Activated T-cell treated with anti-CD3 and anti-CD28 coated beads, Interleukin-2, amount 50 U/mL, for 24 hours (primary cell): ENCODE results near the gene PSMB2.
A peak's percentile ranks its signal among the peaks of the same experiment; 100 is the strongest.

Experiments used
- DNase-seq: peaks from one replicate; pipeline ENCODE4 v3.0.0-alpha.2; 2020
- H3K27ac Mint-ChIP-seq: 2 replicates; pipeline ENCODE4 v1.8.0; 2020; ENCODE audit warnings: mild to moderate bottlenecking, mixed read lengths
- H3K27me3 Mint-ChIP-seq: 2 replicates; pipeline ENCODE4 v1.8.0; 2020; ENCODE audit warnings: mixed read lengths
- H3K36me3 Mint-ChIP-seq: 2 replicates; pipeline ENCODE4 v1.8.0; 2020; ENCODE audit warnings: low read depth, mixed read lengths
- H3K4me1 Mint-ChIP-seq: 2 replicates; pipeline ENCODE4 v1.8.0; 2020; ENCODE audit warnings: low read depth, mixed read lengths
- H3K4me3 Mint-ChIP-seq: 2 replicates; pipeline ENCODE4 v1.8.0; 2020; ENCODE audit warnings: mild to moderate bottlenecking, moderate library complexity, mixed read lengths
- H3K9me3 Mint-ChIP-seq: 2 replicates; pipeline ENCODE4 v1.8.0; 2020; ENCODE audit warnings: mixed read lengths

Gene PSMB2

GRCh38 chr1:35576061-35576765, 65.1 kb downstream of the PSMB2 start:
- no peak for DNase-seq
- peak overlapping the region; percentile 79 for H3K27ac Mint-ChIP-seq
- peaks cover 19% of the 10 kb centered on the region for H3K4me1 Mint-ChIP-seq
- peaks cover 12% of the 10 kb centered on the region for H3K27me3 Mint-ChIP-seq
- H3K36me3 Mint-ChIP-seq, result no peaks in the 10 kb centered on the region
- H3K4me3 Mint-ChIP-seq, result peak overlapping the region; percentile 52
- H3K9me3 Mint-ChIP-seq, result no peaks in the 10 kb centered on the region

DNA sequence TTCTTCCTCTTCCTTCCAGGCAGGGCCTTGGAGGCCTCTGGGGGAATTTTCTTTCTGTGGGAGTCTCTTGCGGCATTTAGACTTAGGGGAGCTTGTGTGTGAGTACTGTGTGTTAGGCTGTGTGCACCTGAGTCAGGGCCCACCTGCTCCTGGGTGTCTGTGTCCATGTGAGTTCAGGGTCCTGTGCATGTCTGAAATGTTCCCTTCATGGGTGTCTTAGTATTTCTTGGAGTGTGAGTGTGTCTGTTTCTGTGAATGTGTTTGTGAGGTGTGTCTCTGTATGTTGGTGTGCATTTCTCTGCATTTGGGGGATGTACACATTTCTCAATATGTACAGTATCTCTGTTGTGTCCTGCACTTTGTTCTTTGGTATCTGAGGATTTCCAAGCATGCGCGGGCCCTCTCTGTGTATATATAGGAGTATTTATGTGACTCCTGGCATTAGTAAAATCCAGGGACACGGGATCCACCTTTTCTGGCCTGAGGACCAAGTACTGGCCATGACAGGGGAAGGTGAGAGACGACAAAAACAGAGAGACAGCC, 65.8 kb downstream of the PSMB2 start:
- H3K4me3 Mint-ChIP-seq, result no peak overlapping the region
- H3K36me3 Mint-ChIP-seq, result no peaks in the 10 kb centered on the region
- peaks cover 20% of the 10 kb centered on the region for H3K4me1 Mint-ChIP-seq
- no peaks in the 10 kb centered on the region for H3K9me3 Mint-ChIP-seq
- DNase-seq, result no peak
- no peak overlapping the region for H3K27ac Mint-ChIP-seq
- peaks cover 12% of the 10 kb centered on the region for H3K27me3 Mint-ChIP-seq

DNA sequence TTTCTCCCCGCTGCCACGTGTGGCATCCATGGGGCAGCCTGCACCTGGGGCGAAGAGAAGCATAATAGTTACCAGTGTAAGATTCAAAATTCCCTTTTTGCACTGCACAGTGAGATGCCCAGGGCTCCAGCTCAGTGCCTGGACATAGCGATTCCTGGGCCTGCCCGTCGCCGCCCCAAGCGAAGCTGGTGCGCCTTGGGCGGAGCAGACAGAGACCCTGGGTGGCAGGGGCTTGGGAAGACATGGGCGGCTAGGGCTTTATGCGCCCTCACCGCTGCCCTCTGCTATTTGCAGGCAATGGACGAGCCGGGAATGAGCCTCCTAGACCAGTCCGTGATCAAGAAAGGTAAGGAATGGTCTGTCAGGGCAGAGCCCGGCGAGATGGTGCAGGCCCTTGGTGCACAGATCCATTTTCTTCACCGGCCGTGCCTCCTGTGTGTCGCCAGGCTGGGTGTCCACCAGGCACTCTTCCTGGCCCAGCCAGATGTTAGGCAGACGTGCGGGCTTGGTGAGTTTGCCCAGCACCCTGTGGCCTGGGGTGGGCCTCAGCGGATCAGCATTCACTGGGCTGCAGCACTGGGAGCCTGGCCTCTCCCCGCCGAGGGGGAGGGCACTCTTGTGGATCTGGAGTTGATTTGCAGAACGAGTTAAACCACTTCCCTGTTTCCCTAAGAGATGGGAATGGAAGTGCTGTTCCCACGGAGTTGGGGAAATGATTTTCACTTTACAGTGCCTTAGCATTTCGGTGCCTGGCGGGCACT, 66.5 kb downstream of the PSMB2 start:
- Mint-ChIP-seq H3K27me3 (peaks cover 12% of the 10 kb centered on the region), H3K4me3 (no peak overlapping the region), H3K9me3 (no peaks in the 10 kb centered on the region), H3K4me1 (peaks cover 22% of the 10 kb centered on the region), H3K36me3 (no peaks in the 10 kb centered on the region), H3K27ac (no peak overlapping the region)
- no peak for DNase-seq

DNA sequence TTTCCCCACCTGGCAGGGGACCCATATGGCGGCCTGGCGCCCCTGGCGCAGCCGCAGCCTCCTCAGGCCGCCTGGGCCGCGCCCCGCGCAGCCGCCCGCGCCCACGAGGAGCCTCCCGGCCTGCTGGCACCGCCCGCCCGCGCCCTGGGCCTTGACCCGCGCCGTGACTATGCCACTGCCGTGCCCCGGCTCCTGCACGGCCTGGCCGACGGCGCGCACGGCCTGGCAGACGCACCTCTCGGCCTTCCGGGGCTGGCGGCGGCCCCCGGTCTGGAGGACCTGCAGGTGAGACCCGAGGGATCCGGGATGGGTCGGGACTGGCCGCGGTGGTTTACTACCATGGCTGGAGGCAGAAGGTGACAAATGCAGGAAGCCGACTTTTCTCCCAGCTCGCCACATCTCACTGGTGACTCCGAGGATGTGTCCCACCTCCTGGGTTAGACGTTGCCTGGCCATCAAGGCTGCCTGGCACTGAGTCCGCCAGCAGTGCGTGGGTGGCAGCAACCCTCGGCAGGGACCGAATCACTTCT, 67.1 kb downstream of the PSMB2 start:
- Mint-ChIP-seq H3K27me3 (peaks cover 12% of the 10 kb centered on the region), H3K27ac (no peak overlapping the region), H3K36me3 (no peaks in the 10 kb centered on the region), H3K9me3 (no peaks in the 10 kb centered on the region), H3K4me3 (no peak overlapping the region), H3K4me1 (peaks cover 26% of the 10 kb centered on the region)
- DNase-seq, result no peak

DNA sequence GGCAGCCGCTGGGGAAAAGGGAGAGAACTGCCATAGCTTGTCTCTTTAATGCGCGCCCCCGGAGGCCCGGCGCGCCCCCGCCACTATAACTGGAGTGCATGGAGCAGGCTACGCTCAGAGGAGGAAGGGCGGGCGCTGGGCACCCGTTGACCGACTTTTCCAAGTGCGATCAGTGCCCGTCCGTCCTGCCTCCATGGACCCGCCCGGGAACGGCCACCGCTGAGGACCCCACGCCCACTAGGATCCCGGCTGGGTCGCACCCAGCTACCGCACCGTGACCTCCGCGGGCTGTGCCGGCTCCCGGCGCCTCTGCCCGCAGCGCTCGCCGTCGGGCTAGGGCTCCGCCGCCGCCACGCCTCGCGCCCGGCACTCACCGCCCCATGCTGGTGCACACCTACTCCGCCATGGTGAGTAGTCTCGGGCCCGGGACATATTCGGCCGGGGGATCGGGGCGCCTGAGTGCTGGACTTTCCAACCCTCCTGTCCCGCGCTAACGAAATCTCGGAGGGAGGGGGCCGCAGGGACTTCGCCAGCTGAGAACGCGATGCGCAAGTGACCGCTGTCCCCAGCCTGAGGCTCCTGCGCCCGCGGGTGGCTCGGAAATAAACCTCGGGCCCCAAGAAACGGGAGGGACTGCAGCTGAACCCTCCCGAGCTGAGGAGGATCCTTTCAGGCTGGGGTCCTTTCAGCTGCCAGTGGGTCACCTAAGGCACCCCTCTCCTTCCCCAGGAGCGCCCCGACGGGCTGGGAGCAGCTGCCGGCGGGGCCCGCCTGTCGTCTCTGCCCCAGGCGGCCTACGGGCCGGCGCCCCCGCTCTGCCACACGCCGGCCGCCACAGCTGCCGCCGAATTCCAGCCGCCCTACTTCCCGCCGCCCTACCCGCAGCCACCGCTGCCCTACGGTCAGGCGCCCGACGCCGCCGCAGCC, 67.9 kb downstream of the PSMB2 start, which contains the start of gene TFAP2E:
Gene TFAP2E (plus strand): TSS at position 117 of the 927 bp plus-strand sequence. CDS start 264 bp downstream, at position 381.
- Mint-ChIP-seq H3K27ac (no peak within 1 kb of the TSS), H3K4me3 (no peak within 1 kb of the TSS), H3K27me3 (peaks cover 12% of the 10 kb centered on the region), H3K36me3 (no peaks in the 10 kb centered on the region), H3K4me1 (peaks cover 29% of the 10 kb centered on the region), H3K9me3 (no peaks in the 10 kb centered on the region)
- peak; percentile 30 for DNase-seq

- Mint-ChIP-seq H3K36me3 (peaks cover 2% of the 10 kb centered on the region), H3K27ac (no peak overlapping the region), H3K27me3 (peaks cover 12% of the 10 kb centered on the region), H3K4me3 (no peak overlapping the region), H3K9me3 (no peaks in the 10 kb centered on the region), H3K4me1 (peaks cover 17% of the 10 kb centered on the region)
- no peak for DNase-seq
Measured at GRCh38 chr1:35572296-35572695, 69.0 kb downstream of the PSMB2 start.

- no peak overlapping the region for H3K27ac Mint-ChIP-seq
- H3K36me3 Mint-ChIP-seq, result peaks cover 11% of the 10 kb centered on the region
- no peak for DNase-seq
- H3K4me3 Mint-ChIP-seq, result no peak overlapping the region
- peaks cover 9% of the 10 kb centered on the region for H3K27me3 Mint-ChIP-seq
- H3K4me1 Mint-ChIP-seq, result peaks cover 12% of the 10 kb centered on the region
- no peaks in the 10 kb centered on the region for H3K9me3 Mint-ChIP-seq
Measured at GRCh38 chr1:35571263-35571662, 70.1 kb downstream of the PSMB2 start.

GRCh38 chr1:35570589-35571137, 70.7 kb downstream of the PSMB2 start:
- Mint-ChIP-seq H3K36me3 (peaks cover 14% of the 10 kb centered on the region), H3K9me3 (no peaks in the 10 kb centered on the region), H3K4me1 (peaks cover 12% of the 10 kb centered on the region), H3K27me3 (peaks cover 5% of the 10 kb centered on the region), H3K27ac (no peak overlapping the region), H3K4me3 (no peak overlapping the region)
- no peak for DNase-seq

GRCh38 chr1:35569936-35570335, 71.4 kb downstream of the PSMB2 start:
- Mint-ChIP-seq H3K9me3 (no peaks in the 10 kb centered on the region), H3K4me1 (peaks cover 12% of the 10 kb centered on the region), H3K27ac (no peak overlapping the region), H3K36me3 (peaks cover 16% of the 10 kb centered on the region), H3K27me3 (no peaks in the 10 kb centered on the region), H3K4me3 (no peak overlapping the region)
- no peak for DNase-seq

DNA sequence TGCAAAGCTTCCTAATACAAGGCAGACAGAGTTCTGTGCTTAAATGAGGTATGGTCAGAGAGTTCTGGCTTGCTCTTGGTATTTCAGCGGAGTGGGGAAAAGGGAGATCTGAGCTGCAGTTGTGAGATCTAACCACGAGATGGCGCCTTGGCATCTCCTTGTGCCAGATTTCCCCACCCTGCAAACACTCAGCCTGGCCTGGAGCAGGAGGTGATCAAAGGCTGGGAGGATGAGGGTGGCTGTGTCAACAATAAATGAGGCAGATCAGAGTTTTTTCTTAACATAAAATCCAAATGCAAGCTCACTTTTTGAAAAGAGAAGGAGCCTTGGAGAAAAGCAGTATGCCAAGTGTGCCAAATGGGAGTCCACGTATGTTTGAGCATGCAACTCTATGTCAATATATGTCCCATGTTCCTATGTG, 72.3 kb downstream of the PSMB2 start:
- Mint-ChIP-seq H3K4me1 (peaks cover 20% of the 10 kb centered on the region), H3K36me3 (peaks cover 26% of the 10 kb centered on the region), H3K9me3 (no peaks in the 10 kb centered on the region), H3K4me3 (no peak overlapping the region), H3K27ac (no peak overlapping the region), H3K27me3 (no peaks in the 10 kb centered on the region)
- peak; percentile 75 for DNase-seq

DNA sequence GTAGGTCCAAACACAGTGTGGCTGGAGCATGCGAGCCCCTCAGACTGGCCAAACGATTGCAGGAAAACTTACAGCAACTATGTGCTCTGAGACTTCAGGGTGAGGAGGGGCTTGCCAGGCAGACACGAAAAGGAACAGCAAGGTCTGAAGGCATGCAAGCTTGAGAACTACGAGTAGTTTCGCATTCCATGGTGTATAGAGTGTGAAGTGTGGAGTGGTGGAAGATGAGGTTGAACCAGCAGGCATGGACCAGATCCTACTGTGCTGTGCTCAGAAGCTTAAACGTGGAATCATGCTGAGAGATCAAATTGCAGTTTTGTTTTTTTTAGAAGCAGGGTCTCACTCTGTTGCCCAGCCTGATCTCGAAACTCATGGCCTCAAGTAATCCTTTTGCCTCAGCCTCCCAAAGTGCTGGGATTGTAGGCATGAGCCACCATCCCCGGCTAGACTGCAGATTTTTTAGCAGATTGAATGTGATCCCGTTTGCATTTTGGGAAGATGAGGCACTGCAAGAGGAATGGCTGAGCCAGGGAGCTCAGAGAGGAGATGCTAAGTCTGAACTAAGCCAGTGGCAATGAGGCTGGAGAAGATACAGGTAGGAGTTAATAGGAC, 73.3 kb downstream of the PSMB2 start:
- no peak overlapping the region for H3K4me3 Mint-ChIP-seq
- peaks cover 34% of the 10 kb centered on the region for H3K36me3 Mint-ChIP-seq
- peaks cover 22% of the 10 kb centered on the region for H3K4me1 Mint-ChIP-seq
- DNase-seq, result no peak
- H3K27me3 Mint-ChIP-seq, result no peaks in the 10 kb centered on the region
- no peak overlapping the region for H3K27ac Mint-ChIP-seq
- H3K9me3 Mint-ChIP-seq, result no peaks in the 10 kb centered on the region

DNA sequence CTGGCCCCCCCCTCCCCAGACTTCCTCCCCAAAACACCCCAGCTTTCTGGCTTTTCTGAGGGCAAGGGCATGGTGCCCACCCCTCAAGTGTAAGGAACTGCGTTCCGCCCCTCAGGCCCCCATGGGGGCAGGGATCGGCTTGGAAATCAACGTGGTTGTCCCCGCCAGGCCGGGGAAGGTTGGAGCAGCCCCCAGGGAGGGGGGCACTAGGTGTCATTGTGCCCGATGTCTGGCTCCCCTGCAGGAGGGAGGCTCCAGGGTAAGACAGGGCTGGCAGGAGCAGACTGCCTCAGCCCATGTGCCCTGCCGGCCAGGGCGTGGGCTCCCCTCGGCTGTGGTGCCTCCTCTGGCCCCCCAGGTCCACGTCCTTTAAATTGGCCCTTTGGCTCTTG, 75.6 kb downstream of the PSMB2 start:
- DNase-seq, result no peak
- peaks cover 55% of the 10 kb centered on the region for H3K36me3 Mint-ChIP-seq
- H3K27ac Mint-ChIP-seq, result no peak overlapping the region
- no peak overlapping the region for H3K4me3 Mint-ChIP-seq
- no peaks in the 10 kb centered on the region for H3K27me3 Mint-ChIP-seq
- H3K9me3 Mint-ChIP-seq, result no peaks in the 10 kb centered on the region
- H3K4me1 Mint-ChIP-seq, result peaks cover 39% of the 10 kb centered on the region

DNA sequence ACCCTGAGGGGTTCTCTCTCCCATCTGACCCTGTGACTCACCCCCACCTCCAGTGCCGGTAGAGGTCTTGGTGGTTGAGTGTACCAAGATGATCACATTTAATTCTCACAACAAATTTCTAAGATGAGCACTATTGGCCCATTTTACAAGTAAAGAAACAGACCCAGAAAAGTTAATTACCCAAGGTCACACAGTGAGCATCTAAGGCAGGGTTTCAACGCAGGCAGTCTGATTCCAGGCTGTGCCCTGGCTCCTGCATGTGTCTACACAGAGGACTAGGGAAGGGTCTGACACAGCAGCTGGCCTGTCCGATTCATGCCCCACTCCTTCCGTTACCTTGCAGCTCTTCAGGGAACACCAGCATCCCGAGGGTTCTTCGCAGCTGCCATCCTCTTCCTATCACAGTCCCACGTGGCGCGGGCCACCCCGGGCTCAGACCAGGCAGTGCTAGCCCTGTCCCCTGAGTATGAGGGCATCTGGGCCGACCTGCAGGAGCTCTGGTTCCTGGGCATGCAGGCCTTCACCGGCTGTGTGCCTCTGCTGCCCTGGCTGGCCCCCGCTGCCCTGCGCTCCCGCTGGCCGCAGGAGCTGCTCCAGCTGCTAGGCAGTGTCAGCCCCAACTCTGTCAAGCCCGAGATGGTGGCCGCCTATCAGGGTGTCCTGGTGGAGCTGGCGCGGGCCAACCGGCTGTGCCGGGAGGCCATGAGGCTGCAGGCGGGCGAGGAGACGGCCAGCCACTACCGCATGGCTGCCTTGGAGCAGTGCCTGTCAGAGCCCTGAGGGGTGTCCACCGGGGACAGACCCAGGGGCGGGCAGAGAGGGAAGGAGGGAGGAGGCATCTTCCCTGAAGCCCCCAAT, 76.2 kb downstream of the PSMB2 start:
- Mint-ChIP-seq H3K27me3 (no peaks in the 10 kb centered on the region), H3K9me3 (no peaks in the 10 kb centered on the region), H3K27ac (peak overlapping the region; percentile 61), H3K4me3 (no peak overlapping the region), H3K4me1 (peaks cover 37% of the 10 kb centered on the region), H3K36me3 (peaks cover 59% of the 10 kb centered on the region)
- DNase-seq, result no peak
